Sigmoid colon (tissue), 4 donors: ENCODE measurements around the gene DSCAM.

ENCODE experiments used
- CTCF ChIP-seq, 4 experiments: fragments of 450-650 bp in 3 of 4; fragments of 200-600 bp in 1 of 4; IDR thresholded peaks; one replicate each; pipeline ENCODE4 v1.5.1; 2016 to 2019; ENCODE audit warnings: antibody characterized with exemption in 4 of 4, mild to moderate bottlenecking in 3 of 4, moderate library complexity in 2 of 4
- POLR2AphosphoS5 ChIP-seq, 4 donors: sonication (generic); formaldehyde crosslinking; IDR thresholded peaks; one replicate each; pipeline ENCODE4 v1.6.1; 2017; ENCODE audit warnings: antibody characterized with exemption in 4 of 4

GRCh38 chr21:40512590-40512989 is 334.4 kb downstream of the DSCAM start:
- TF ChIP-seq CTCF (IDR thresholded peaks at IDR 0.05) (peak in 1 of 4 experiments; percentile 31), POLR2AphosphoS5 (IDR thresholded peaks at IDR 0.05) (no peak)
